ENCODE measurements around the gene RELL2.

RELL2 gene

GRCh38 chr5:141637123-141637766 is 448 bp downstream of the RELL2 start:
- no peaks in the 10 kb centered on the region for H3K27me3 ChIP-seq (ENCODE audit: insufficient read depth, low read depth)
- H3K9ac ChIP-seq, result no peak overlapping the region
- no peaks in the 10 kb centered on the region for H3K36me3 ChIP-seq (ENCODE audit: insufficient read depth)
- H3K4me1 ChIP-seq (ENCODE audit: low read depth, poor library complexity, severe bottlenecking), result peaks cover 28% of the 10 kb centered on the region
- no peak for TF ChIP-seq CTCF (conservative IDR thresholded peaks at IDR 0.05; ENCODE audit: low read depth, low read length)
- no peak overlapping the region for H3K4me3 ChIP-seq (IDR thresholded peaks at IDR 0.05; ENCODE audit: insufficient read depth, low read depth, low read length)
- no peaks in the 10 kb centered on the region for H4K20me1 ChIP-seq (ENCODE audit: insufficient read depth)
- peaks cover 14% of the 10 kb centered on the region for H3K79me2 ChIP-seq (ENCODE audit: insufficient read depth, low read depth)
- no peak overlapping the region for H3K27ac ChIP-seq
- H3K4me2 ChIP-seq, result peak overlapping the region; percentile 77
- H2AFZ ChIP-seq (ENCODE audit: low read depth), result peak overlapping the region; percentile 98

GRCh38 chr5:141637767-141638419 is 1.1 kb downstream of the RELL2 start:
- H4K20me1 ChIP-seq (ENCODE audit: insufficient read depth), result no peaks in the 10 kb centered on the region
- H3K4me2 ChIP-seq, result peak overlapping the region; percentile 77
- H3K4me1 ChIP-seq (ENCODE audit: low read depth, poor library complexity, severe bottlenecking), result peaks cover 31% of the 10 kb centered on the region
- H2AFZ ChIP-seq (ENCODE audit: low read depth), result peak overlapping the region; percentile 98
- H3K9ac ChIP-seq, result no peak overlapping the region
- no peaks in the 10 kb centered on the region for H3K36me3 ChIP-seq (ENCODE audit: insufficient read depth)
- no peaks in the 10 kb centered on the region for H3K27me3 ChIP-seq (ENCODE audit: insufficient read depth, low read depth)
- TF ChIP-seq CTCF (conservative IDR thresholded peaks at IDR 0.05; ENCODE audit: low read depth, low read length), result no peak
- H3K79me2 ChIP-seq (ENCODE audit: insufficient read depth, low read depth), result peaks cover 14% of the 10 kb centered on the region
- H3K27ac ChIP-seq, result no peak overlapping the region
- no peak overlapping the region for H3K4me3 ChIP-seq (IDR thresholded peaks at IDR 0.05; ENCODE audit: insufficient read depth, low read depth, low read length)

GRCh38 chr5:141638771-141639170 is 2.0 kb downstream of the RELL2 start:
- H3K9ac ChIP-seq, result no peak overlapping the region
- H2AFZ ChIP-seq (ENCODE audit: low read depth), result no peak overlapping the region
- no peak overlapping the region for H3K27ac ChIP-seq
- no peak for TF ChIP-seq CTCF (conservative IDR thresholded peaks at IDR 0.05; ENCODE audit: low read depth, low read length)
- H3K36me3 ChIP-seq (ENCODE audit: insufficient read depth), result no peaks in the 10 kb centered on the region
- no peaks in the 10 kb centered on the region for H3K27me3 ChIP-seq (ENCODE audit: insufficient read depth, low read depth)
- H3K4me1 ChIP-seq (ENCODE audit: low read depth, poor library complexity, severe bottlenecking), result peaks cover 31% of the 10 kb centered on the region
- no peak overlapping the region for H3K4me2 ChIP-seq
- H3K79me2 ChIP-seq (ENCODE audit: insufficient read depth, low read depth), result peaks cover 14% of the 10 kb centered on the region
- H3K4me3 ChIP-seq (IDR thresholded peaks at IDR 0.05; ENCODE audit: insufficient read depth, low read depth, low read length), result no peak overlapping the region
- no peaks in the 10 kb centered on the region for H4K20me1 ChIP-seq (ENCODE audit: insufficient read depth)

GRCh38 chr5:141639357-141640050 is 2.7 kb downstream of the RELL2 start:
- Histone ChIP-seq H3K36me3 (ENCODE audit: insufficient read depth) (no peaks in the 10 kb centered on the region), H3K79me2 (ENCODE audit: insufficient read depth, low read depth) (peaks cover 14% of the 10 kb centered on the region)

More at GRCh38 chr5:141639357-141640050, 2.7 kb downstream of the RELL2 start:
- no peak overlapping the region for H3K9ac ChIP-seq
- H3K27ac ChIP-seq, result no peak overlapping the region
- no peak overlapping the region for H3K4me2 ChIP-seq
- no peak overlapping the region for H2AFZ ChIP-seq (ENCODE audit: low read depth)
- no peak for TF ChIP-seq CTCF (conservative IDR thresholded peaks at IDR 0.05; ENCODE audit: low read depth, low read length)
- H3K4me3 ChIP-seq (IDR thresholded peaks at IDR 0.05; ENCODE audit: insufficient read depth, low read depth, low read length), result no peak overlapping the region
- H3K27me3 ChIP-seq (ENCODE audit: insufficient read depth, low read depth), result no peaks in the 10 kb centered on the region
- no peaks in the 10 kb centered on the region for H4K20me1 ChIP-seq (ENCODE audit: insufficient read depth)
- H3K4me1 ChIP-seq (ENCODE audit: low read depth, poor library complexity, severe bottlenecking), result peaks cover 24% of the 10 kb centered on the region

Data from KMS-11 (cell line).